Trophoblast cell (in vitro differentiated cells and primary cell): ENCODE data around the gene TOGARAM1.

ENCODE experiments used
- DNase-seq, 2 donors: peaks; one replicate each; pipeline ENCODE4 v3.0.0-alpha.2; 2016
- H2AFZ ChIP-seq: 2 replicates; pipeline ENCODE4 v1.6.1; 2013; ENCODE audit warnings: low read length, moderate library complexity, mild to moderate bottlenecking; ENCODE audit not compliant: insufficient read depth, poor library complexity
- H2AK5ac ChIP-seq: 2 replicates; pipeline ENCODE4 v1.6.1; 2013; ENCODE audit warnings: mild to moderate bottlenecking, low read length
- H2BK120ac ChIP-seq: 2 replicates; pipeline ENCODE4 v1.6.1; 2013; ENCODE audit warnings: low read length, mild to moderate bottlenecking, moderate library complexity; ENCODE audit not compliant: insufficient read depth, poor library complexity
- H2BK12ac ChIP-seq: 2 replicates; pipeline ENCODE4 v1.6.1; 2013; ENCODE audit warnings: mild to moderate bottlenecking, low read length, moderate library complexity
- H2BK5ac ChIP-seq: 2 replicates; pipeline ENCODE4 v1.6.1; 2013; ENCODE audit warnings: low read length, low read depth, moderate library complexity, mild to moderate bottlenecking; ENCODE audit not compliant: poor library complexity
- H3K14ac ChIP-seq: 2 replicates; pipeline ENCODE4 v1.6.1; 2013; ENCODE audit warnings: mild to moderate bottlenecking, low read length
- H3K18ac ChIP-seq: 2 replicates; pipeline ENCODE4 v1.6.1; 2013; ENCODE audit warnings: mild to moderate bottlenecking, low read length
- H3K23ac ChIP-seq: 2 replicates; pipeline ENCODE4 v1.6.1; 2013; ENCODE audit warnings: low read length
- H3K27ac ChIP-seq: 2 replicates; pipeline ENCODE4 v1.5.1; 2013; ENCODE audit warnings: low read depth, mild to moderate bottlenecking, inconsistent platforms, low read length, moderate library complexity
- H3K27me3 ChIP-seq: 2 replicates; pipeline ENCODE4 v1.6.1; 2013; ENCODE audit warnings: inconsistent platforms, mild to moderate bottlenecking, low read length, moderate library complexity; ENCODE audit not compliant: insufficient read depth
- H3K36me3 ChIP-seq, 2 experiments: 1 replicate in 1 of 2; 2 replicates in 1 of 2; pipeline ENCODE4 v1.6.1; 2013; ENCODE audit warnings: low read length in 2 of 2, mild to moderate bottlenecking in 2 of 2, moderate library complexity in 1 of 2; ENCODE audit not compliant: insufficient read depth in 2 of 2, control insufficient read depth in 1 of 2
- H3K4ac ChIP-seq: 2 replicates; pipeline ENCODE4 v1.6.1; 2013; ENCODE audit warnings: low read depth, mild to moderate bottlenecking, low read length, moderate library complexity
- H3K4me1 ChIP-seq, 2 experiments: 1 replicate in 1 of 2; 2 replicates in 1 of 2; pipeline ENCODE4 v1.6.1; 2013; ENCODE audit warnings: low read length in 2 of 2, mild to moderate bottlenecking in 2 of 2, moderate library complexity in 1 of 2; ENCODE audit not compliant: insufficient read depth in 2 of 2, control insufficient read depth in 1 of 2
- H3K4me2 ChIP-seq: 2 replicates; pipeline ENCODE4 v1.6.1; 2013; ENCODE audit warnings: inconsistent platforms, mild to moderate bottlenecking, low read length, moderate library complexity
- H3K4me3 ChIP-seq: 2 replicates; pipeline ENCODE4 v1.5.1; 2013; ENCODE audit warnings: mild to moderate bottlenecking, low read depth, low read length, inconsistent platforms
- H3K79me1 ChIP-seq: one replicate; pipeline ENCODE4 v1.6.1; 2013; ENCODE audit warnings: low read length
- H3K79me2 ChIP-seq: 2 replicates; pipeline ENCODE4 v1.6.1; 2013; ENCODE audit warnings: low read length, mild to moderate bottlenecking; ENCODE audit not compliant: control insufficient read depth, insufficient read depth, poor library complexity
- H3K9ac ChIP-seq: 2 replicates; pipeline ENCODE4 v1.6.1; 2013; ENCODE audit warnings: mild to moderate bottlenecking, low read length
- H3K9me3 ChIP-seq: 2 replicates; pipeline ENCODE4 v1.6.1; 2013; ENCODE audit warnings: low read depth, mild to moderate bottlenecking, control low read depth, inconsistent platforms, low read length; ENCODE audit not compliant: insufficient read depth
- H4K12ac ChIP-seq: 2 replicates; pipeline ENCODE4 v1.6.1; 2013; ENCODE audit warnings: low read depth, mild to moderate bottlenecking, low read length, moderate library complexity
- H4K8ac ChIP-seq: 2 replicates; pipeline ENCODE4 v1.6.1; 2013; ENCODE audit warnings: low read depth, mild to moderate bottlenecking, low read length, moderate library complexity
- H4K91ac ChIP-seq: one replicate; pipeline ENCODE4 v1.6.1; 2013; ENCODE audit warnings: low read depth, mild to moderate bottlenecking, low read length, moderate library complexity
- WGBS: extraction: QIAGEN DNeasy Blood & Tissue Kit; methylation state at CpG from one replicate; pipeline ENCODE4 v1.1.7; 2013; ENCODE audit warnings: missing lambda C conversion rate; ENCODE audit not compliant: insufficient read length, insufficient coverage; ENCODE audit errors: extremely low coverage; 5-methylcytosine and 5-hydroxymethylcytosine counted together

TOGARAM1 gene

GRCh38 chr14:44989497-44990440 lies 27.8 kb downstream of the TOGARAM1 start:
- no peak for DNase-seq
- WGBS: no CpG with 5 or more reads among the region's 3 CpGs
- H3K79me2 ChIP-seq: no peaks in the 10 kb centered on the region

DNA sequence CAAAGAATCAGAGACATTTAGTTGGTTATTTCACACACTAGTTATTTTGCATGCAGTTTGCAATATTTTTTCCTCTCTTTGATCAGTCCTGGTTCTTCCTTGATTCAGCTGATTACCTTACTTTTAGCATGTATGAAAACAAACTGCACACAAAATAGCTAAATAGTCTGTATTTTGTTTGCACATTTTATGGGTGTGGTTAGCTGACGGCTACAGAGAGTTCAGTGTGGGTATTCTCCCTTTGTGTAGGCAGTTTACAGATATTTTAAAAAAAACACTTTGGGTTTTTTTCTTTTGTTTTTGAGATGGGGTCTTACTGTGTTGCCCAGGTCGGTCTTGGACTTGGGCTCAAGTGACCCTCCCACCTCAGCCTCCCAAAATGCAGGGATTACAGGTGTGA lies 28.5 kb downstream of the TOGARAM1 start:
- Histone ChIP-seq H2BK12ac (no peak overlapping the region), H4K8ac (no peak overlapping the region), H3K27ac (no peak overlapping the region), H3K79me1 (no peaks in the 10 kb centered on the region), H3K79me2 (no peaks in the 10 kb centered on the region), H3K9ac (no peak overlapping the region), H3K23ac (no peak overlapping the region), H2AK5ac (no peak overlapping the region), H3K36me3 (no peaks in the 10 kb centered on the region), H3K4me2 (no peak overlapping the region), H4K12ac (no peak overlapping the region), H3K4ac (no peak overlapping the region), H3K9me3 (no peaks in the 10 kb centered on the region), H2BK120ac (no peak overlapping the region), H4K91ac (no peak overlapping the region), H3K14ac (no peak overlapping the region), H3K4me3 (no peak overlapping the region), H2BK5ac (no peak overlapping the region), H3K18ac (no peak overlapping the region), H3K4me1 (no peaks in the 10 kb centered on the region), H3K27me3 (no peaks in the 10 kb centered on the region), H2AFZ (no peak overlapping the region)
- no CpG with 5 or more reads among the region's 2 CpGs for WGBS
- DNase-seq: no peak

More at GRCh38 chr14:44989497-44990440, 27.8 kb downstream of the TOGARAM1 start:
- Histone ChIP-seq H2AFZ (no peak overlapping the region), H2AK5ac (no peak overlapping the region), H3K23ac (no peak overlapping the region), H3K27me3 (no peaks in the 10 kb centered on the region), H4K12ac (no peak overlapping the region), H3K4me3 (no peak overlapping the region), H3K27ac (no peak overlapping the region), H3K18ac (no peak overlapping the region), H3K4me2 (no peak overlapping the region), H3K4ac (no peak overlapping the region), H3K36me3 (no peaks in the 10 kb centered on the region), H2BK12ac (no peak overlapping the region), H2BK120ac (no peak overlapping the region), H3K79me1 (no peaks in the 10 kb centered on the region), H3K9ac (no peak overlapping the region), H4K91ac (no peak overlapping the region), H3K14ac (no peak overlapping the region), H3K9me3 (no peaks in the 10 kb centered on the region), H2BK5ac (no peak overlapping the region), H4K8ac (no peak overlapping the region), H3K4me1 (no peaks in the 10 kb centered on the region)

DNA sequence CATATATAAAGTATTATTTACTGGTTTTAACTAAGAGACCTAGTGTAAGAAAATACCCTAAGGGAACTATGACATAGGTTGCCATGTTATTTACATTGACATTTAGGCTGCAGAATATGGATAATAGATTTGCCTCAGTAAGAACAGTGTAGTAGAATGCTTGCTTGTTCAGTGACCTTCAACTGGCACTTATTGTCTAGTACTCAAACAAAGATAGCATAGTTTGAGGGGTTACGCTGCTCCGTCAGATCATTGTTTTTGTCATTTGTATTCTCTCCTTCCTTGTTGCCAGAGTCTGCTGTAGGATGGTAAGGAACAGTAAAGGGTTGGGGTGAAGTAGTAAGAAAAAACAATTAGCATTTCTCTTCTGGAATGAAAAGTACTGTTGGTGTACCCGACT lies 33.2 kb downstream of the TOGARAM1 start:
- Histone ChIP-seq H3K23ac (no peak overlapping the region), H3K4ac (no peak overlapping the region), H4K12ac (no peak overlapping the region), H3K9ac (no peak overlapping the region), H3K14ac (no peak overlapping the region), H3K4me1 (peaks cover 2% of the 10 kb centered on the region in 2 experiments), H4K8ac (no peak overlapping the region), H2BK12ac (no peak overlapping the region), H3K27me3 (no peaks in the 10 kb centered on the region), H3K4me3 (no peak overlapping the region), H3K4me2 (no peak overlapping the region), H3K79me1 (no peaks in the 10 kb centered on the region), H2AFZ (no peak overlapping the region), H3K36me3 (peaks cover 0 to 3% of the 10 kb centered on the region in 2 experiments), H3K79me2 (no peaks in the 10 kb centered on the region), H3K27ac (no peak overlapping the region), H2BK5ac (no peak overlapping the region), H4K91ac (no peak overlapping the region), H2AK5ac (no peak overlapping the region), H2BK120ac (no peak overlapping the region), H3K9me3 (no peaks in the 10 kb centered on the region), H3K18ac (no peak overlapping the region)
- WGBS: no CpG with 5 or more reads among the region's 3 CpGs
- DNase-seq: no peak

DNA sequence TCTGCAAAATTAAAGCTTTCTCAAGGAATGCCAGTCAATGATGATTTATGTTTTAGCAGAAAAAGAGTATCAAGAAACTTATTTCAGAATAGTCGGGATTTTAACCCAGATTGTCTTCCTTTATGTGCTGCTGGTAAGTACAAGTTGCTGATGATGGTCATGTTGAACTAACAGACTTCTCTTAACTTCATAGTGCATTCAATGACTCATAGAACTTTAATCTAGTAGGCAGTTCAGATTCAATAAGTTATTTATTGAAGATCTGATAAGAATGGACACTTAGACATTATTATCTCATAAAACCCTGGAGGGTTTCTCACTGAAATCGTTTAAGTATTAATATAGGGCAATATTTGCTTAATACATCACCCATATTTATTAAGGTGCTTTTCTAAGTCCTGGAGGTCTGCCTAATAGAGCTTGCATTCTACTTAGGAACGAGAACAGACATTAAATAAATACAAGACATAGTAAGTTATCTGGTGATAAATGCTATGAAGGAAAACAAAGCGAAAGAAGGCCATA lies 33.8 kb downstream of the TOGARAM1 start:
- Histone ChIP-seq H3K23ac (no peak overlapping the region), H3K4me3 (no peak overlapping the region), H3K79me2 (no peaks in the 10 kb centered on the region), H4K8ac (no peak overlapping the region), H3K4me1 (peaks cover 2% of the 10 kb centered on the region in 2 experiments), H3K79me1 (no peaks in the 10 kb centered on the region), H3K4me2 (no peak overlapping the region), H4K12ac (no peak overlapping the region), H3K9ac (no peak overlapping the region), H4K91ac (no peak overlapping the region), H2BK12ac (no peak overlapping the region), H3K14ac (no peak overlapping the region), H2BK120ac (no peak overlapping the region), H3K9me3 (no peaks in the 10 kb centered on the region), H2AK5ac (no peak overlapping the region), H3K36me3 (peaks cover 0 to 3% of the 10 kb centered on the region in 2 experiments), H3K27ac (no peak overlapping the region), H3K18ac (no peak overlapping the region), H3K27me3 (no peaks in the 10 kb centered on the region), H2AFZ (no peak overlapping the region), H2BK5ac (no peak overlapping the region), H3K4ac (no peak overlapping the region)
- WGBS: no CpG with 5 or more reads among the region's 4 CpGs
- no peak for DNase-seq
